CD4-positive, alpha-beta T cell treated with Interleukin-4 for 4 hours (primary cell): ENCODE measurements around the gene JMY.

Experiments used
- DNase-seq: peaks from one replicate; pipeline ENCODE4 v3.0.0-alpha.2; 2020

JMY gene

DNA sequence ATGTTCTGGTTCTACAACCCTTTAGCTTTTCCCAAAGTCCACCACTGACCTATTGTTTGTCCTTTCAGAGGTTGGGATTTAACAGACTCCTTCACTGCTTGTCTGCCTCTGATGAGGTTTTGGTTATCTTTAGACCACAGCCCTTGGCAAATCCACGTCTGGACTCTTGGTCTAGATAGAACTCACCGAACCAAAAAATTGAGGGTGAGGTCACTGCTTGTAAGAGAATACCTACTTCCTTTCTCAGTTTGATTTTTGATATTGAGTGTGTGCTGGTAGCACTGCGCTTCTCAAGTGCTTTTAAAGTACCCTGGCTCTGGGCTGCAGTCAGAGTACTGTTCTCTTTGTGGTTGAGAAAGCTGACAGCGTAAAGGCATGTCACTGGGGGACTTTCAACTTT is 61.7 kb downstream of the JMY start:
- DNase-seq, result no peak

DNA sequence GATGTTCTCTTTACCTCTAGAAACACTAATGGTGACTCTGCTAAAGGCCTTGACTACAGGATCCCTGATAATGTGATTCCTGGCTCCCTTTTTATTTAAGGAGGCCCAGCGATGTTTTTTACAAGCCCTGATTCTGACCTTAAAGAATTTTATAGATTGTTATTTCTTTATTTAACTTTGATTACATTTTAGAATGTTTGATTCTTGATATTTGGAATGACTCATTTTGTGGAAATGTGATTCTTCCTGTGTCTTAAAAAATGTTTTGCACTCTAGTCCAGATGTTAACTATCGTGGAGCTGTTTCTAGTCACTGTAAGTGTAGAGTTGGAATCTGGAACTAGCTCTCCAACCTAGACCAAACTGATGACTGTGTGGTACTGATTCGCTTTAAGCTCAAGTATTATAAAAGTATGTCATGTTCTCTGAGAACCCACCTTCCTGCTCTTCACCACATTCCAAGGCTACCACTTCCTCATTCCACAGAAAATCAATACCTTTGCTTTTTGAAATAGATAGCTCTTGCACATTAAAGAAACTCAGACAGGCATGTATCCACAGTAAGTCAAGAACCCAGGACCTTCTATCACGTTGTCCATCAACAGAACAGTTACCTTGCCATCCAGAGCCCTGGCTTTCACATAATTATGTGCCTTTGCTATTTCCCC is 65.2 kb downstream of the JMY start:
- DNase-seq, result no peak

DNA sequence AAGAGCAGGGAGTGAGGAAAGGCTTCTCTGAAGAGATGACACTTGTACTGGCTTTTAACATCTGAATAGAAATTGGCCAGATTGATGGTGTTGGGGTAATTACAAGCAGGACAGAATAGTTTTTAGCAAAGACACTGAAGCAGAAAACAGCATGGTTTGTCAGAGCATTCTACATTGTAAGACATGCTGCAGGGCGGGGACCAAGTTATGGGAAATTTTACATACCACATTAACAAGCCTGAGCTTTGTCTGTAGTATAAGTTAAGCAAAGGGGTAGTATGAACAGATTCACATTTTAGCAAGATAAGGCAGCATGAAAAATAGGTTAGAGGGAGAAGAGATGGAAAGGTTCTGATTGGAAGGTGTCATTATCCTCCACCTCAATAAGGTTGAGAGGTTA is 66.5 kb downstream of the JMY start:
- no peak for DNase-seq

GRCh38 chr5:79305706-79306105 is 69.8 kb downstream of the JMY start:
- DNase-seq, result no peak

- no peak for DNase-seq
Measured at GRCh38 chr5:79318935-79319614, 83.1 kb downstream of the JMY start.

DNA sequence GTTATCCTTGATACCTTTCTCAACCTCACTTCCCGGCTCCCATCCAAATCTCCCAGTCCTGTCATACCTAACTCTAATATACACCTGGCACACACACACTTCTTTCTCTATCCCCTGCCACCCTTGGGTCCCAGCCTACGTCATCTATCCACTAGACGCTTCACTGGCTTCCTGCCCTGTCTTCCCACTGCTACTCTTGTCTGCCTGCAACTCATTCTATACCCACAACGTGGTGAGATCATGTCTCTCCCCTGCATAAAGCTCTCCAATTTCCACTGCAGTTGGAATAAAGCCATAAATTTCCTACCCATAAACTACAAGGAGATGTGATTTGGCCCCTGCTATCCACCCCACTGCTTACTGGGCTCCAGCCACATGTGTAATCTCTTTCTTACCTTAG is 93.5 kb downstream of the JMY start:
- DNase-seq, result no peak

- no peak for DNase-seq
Measured at GRCh38 chr5:79330071-79330470, 94.1 kb downstream of the JMY start.

- no peak for DNase-seq
Measured at GRCh38 chr5:79333852-79334557, 98.1 kb downstream of the JMY start.

DNA sequence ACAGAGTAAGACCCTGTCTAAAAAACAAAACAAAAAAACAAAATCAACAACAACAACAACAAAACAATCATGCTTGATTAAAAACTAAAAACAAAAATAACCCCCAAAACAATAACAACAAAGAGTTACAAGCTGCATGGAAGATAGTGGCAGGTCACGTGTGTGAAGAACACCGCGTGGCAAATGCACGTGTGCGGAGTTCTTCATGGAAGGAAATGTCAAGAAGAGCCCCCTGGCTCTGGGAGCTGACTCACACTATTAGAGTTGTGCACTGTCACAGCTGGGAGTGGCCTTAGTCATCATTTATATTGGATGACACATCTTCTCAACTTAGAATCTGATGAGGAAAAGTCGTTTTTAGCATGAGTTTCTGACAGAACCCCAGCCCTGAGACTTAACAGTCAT is 110.5 kb downstream of the JMY start:
- no peak for DNase-seq

GRCh38 chr5:79349047-79349446 is 113.1 kb downstream of the JMY start:
- DNase-seq, result no peak

DNA sequence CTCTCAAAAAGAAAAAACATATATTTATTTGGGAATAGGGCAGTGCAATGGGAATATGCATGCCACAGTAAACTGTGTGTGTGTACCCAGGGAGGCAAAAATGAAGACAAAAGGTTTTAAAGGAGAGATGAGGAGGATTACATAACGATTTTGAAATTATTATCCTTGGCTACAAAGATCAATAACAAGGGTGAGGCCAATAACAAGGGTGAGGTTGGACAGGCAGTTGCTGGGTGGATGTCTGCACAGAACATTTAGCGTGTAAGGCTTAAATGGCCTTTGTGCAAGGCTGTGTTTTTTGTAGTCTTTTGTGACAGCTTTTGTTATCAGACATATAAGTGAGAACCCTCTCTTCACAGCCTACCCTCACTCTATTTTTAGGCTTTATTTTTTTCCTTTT is 114.0 kb downstream of the JMY start:
- no peak for DNase-seq

- DNase-seq, result no peak
Measured at GRCh38 chr5:79357398-79357797, 121.5 kb downstream of the JMY start.
